Measurements from ENCODE around the gene PSTPIP1.
A peak's percentile ranks its signal among the peaks of the same experiment; 100 is the strongest.

- TF ChIP-seq CTCF (IDR thresholded peaks at IDR 0.05; ENCODE audit: low read depth, low read length) (peak; percentile 94), POLR2A (IDR thresholded peaks at IDR 0.05; ENCODE audit: extremely low read depth, insufficient read length) (no peak), MAX (IDR thresholded peaks at IDR 0.05; ENCODE audit: low read depth, low read length) (no peak), MYC (IDR thresholded peaks at IDR 0.05; ENCODE audit: low read depth, low read length) (no peak)
Observed at GRCh38 chr15:77024273-77025082, 29.6 kb downstream of the PSTPIP1 start.

All from NB4 (cell line).